Activated CD8-positive, alpha-beta memory T cell treated with anti-CD3 and anti-CD28 coated beads for 1 hour (primary cell): ENCODE results near the gene EPS15.
"Not testable (repeated sequence)": the region's sequence is repeated elsewhere in the genome, so short reads cannot be mapped to it uniquely, and the experiment has no call there.

Experiments
- DNase-seq, 2 donors: peaks; one replicate each; pipeline ENCODE4 v3.0.0-alpha.2; 2020; ENCODE audit warnings: low read depth in 1 of 2; ENCODE audit errors: extremely low read depth in 1 of 2

The EPS15 gene

GRCh38 chr1:51433972-51434510 lies 85.0 kb downstream of the EPS15 start:
- DNase-seq, result no peak

GRCh38 chr1:51433269-51433971 lies 85.6 kb downstream of the EPS15 start:
- no peak for DNase-seq

DNA sequence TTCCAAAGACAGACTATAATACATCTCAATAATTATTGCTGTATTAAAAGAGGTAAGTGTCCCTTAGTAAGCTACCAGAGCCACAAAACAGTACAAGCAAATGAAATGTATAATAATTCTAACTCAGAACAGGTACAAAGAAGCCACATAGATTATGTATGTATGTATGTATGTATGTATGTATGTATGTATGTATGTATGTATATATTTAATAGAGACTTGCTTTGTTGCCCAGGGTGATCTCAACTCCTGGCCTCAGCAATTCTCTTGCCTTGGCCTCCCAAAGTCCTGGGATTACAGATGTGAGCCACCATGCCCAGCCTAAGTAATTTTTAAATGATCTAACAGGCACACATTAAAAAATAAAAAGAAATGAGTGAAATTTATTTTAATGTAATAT lies 86.9 kb downstream of the EPS15 start:
- no peak for DNase-seq

DNA sequence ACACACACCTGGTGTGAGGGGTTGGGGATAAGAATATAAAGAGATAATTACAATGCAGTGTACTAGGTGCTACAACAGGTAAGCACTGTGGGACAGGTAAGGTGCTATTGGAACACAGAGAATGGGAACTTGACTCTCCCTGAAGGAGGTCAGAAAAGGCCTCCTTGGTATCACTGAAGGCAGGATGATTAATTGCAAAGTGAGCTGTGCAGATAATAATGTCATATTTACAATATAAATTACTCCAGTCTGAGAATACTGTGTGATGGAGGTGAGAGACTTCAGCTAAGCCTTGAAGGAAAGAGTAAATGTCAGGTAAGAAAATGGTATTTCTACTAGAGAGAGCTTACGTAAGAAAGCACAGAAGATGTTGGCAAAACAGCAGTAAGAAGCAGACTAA lies 91.6 kb downstream of the EPS15 start:
- DNase-seq, result no peak

GRCh38 chr1:51425955-51426354 lies 93.1 kb downstream of the EPS15 start:
- DNase-seq, result no peak

- DNase-seq, result no peak
These were observed 93.8 kb downstream of the EPS15 start for GRCh38 chr1:51425273-51425672.

GRCh38 chr1:51423073-51423821 lies 95.8 kb downstream of the EPS15 start:
- DNase-seq, result no peak

DNA sequence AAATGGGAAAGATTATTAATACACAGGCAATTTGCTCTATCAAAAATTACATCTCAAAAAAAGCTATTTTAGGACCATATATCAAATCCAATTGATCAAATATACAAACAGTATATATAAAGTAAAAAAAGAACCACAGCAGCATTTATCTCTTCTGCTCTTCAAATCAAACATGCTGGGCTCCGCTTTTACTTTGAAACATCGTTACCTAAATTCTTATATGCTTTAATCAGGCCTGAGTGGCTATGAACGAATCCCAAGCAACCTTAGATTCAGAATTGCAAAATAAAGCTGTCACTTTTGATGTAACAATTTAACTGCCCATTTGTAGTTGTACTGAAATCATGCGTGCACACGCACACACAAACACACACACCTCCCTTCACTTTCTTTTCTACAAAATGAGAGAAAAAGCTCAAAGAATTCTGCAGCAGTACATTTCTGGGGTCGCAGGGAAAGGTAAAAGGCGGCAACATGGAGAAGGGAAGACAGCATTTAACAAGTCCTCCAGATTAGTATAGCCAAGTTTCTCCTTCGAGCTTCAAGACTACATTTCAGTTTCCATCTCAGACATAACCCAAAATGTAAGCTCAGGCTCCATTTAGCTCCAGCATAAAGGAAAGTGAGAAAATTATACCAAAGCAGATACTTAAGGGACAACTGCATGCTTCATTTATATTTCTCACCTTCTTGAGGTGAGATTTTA lies 96.5 kb downstream of the EPS15 start:
- DNase-seq, result no peak

DNA sequence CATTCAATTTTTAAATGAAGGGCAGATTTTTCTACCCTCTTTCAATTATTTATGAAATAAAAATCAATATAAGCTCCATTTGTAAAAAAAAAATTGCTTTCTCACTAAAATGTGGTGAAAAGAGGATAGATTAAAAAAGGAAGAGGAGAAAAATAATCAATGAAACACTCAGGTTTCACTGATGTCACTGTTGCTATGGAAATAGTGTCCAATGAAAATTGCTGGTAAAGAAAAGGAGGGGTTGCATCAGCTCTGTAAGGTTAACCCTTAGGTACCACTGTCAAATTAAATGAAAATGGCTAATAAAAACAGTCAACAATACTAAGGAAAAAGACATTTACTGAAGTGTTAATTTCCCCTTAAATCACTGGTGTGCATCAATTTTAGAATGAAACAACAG lies 97.1 kb downstream of the EPS15 start:
- no peak for DNase-seq

DNA sequence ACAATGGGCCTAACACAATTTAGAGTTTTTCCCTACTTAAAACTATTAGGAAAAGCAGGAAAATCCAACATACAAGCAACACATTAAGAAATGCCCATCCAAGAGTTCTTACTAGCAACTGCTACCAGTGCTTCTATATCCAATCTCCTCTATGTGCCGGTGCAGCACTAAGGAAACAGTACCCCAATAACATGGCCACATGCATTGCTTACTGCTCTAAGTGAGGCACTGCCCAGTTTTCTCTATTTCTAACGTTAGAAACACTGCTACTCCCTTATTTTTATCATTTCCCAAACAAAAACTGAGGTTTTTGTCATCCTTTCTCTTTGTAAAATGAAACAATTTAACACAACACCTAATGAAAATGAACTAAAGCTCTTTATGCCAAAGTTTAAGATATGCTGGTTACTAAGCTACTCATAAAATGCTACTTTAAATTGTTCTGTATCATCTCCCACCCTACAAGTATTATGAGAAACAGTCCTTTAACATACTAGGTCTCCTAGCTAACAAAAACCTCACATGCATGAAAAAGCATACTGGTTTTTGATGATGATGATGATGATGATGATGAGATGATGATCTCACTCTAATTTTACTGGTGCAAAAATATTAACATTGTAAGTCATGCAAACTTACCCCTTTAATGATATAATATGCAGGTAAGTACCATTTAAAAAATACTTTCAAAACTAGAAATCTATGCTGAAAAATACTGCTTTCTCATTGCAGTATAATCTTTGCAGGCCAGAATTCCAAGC lies 98.0 kb downstream of the EPS15 start:
- no peak for DNase-seq

DNA sequence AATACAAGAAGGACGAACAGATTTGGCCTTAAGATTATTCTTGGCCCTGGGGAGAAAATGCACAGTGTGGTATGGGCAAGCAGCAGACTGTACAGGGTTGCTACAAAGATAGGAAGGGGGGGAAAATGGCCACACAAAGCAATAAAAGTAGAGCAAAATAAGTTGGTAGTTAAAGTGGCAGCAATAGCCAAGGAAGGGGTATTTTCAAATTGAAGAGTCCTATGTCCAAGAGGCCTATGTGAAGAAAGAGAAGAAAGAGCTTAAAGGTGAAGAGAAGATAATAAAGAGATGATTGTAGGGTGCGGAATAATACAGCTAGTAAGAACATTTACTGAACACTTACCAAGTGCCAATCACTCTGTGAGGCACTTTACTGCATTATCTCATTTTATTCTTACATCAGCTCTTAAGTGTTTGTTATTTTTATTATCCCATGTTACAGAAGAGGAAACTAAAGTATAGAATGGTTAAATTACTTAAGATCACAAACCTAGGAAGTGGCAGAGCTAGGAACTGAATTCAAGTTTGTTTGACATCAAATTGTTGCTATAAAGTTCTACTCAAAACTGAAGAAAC lies 100.6 kb downstream of the EPS15 start:
- no peak for DNase-seq

DNA sequence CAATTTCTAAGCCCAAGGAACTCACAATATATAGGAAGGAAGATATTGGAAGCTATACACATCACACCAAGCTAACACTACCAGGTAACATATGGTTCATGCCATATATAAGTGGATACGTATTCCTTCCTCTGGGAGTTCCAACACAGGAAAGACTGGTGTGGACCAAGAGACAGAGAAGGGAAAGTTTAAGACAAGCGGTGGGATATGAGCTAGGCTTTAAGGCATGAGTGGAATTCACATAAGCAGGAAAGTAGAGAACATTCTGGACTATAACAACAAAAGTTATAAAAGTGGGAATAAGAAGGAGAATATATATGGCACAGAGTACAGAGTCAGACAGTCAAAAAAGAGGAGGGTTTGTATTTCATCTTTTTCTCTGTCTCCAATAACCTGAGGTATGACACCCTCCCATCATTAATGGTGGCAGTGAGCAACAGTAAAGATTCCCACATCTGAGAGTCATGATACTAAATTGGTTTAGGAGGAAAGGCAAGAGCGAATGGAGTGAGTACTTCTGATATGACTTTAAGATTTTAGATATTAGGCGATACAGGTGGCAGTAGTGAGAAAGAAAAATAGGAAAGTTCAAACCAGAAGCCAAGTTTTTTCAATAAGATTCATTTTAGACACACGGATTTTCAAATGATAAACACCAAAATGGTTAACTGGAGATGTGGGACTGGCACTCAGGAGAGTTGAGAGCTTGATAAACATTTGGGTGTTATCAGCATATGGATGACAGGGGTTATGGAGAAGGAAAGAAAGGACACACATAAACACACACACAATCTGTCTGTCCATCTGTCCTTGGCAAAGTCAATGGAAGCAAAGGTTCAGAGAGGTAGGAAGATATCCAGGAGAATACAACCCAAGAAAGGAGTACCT lies 101.3 kb downstream of the EPS15 start:
- no peak for DNase-seq

DNA sequence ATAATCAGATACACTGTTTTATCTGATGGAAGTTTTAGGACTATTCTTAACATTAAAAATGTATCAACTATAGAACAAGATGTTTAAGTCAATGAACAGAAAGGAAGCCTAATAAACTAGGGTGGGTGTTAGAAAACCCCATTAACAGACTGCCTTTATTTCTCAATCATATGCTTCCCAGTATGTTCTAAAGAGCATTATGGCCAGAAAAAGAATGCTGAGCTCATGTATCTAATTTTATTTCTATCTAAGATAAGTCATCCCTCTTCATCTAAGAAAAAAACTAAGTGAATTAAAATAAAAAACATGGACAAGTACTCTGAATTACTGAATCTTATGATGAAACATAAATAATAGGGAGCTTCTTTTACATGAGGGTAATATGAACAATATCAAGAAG lies 102.2 kb downstream of the EPS15 start:
- DNase-seq, result no peak

DNA sequence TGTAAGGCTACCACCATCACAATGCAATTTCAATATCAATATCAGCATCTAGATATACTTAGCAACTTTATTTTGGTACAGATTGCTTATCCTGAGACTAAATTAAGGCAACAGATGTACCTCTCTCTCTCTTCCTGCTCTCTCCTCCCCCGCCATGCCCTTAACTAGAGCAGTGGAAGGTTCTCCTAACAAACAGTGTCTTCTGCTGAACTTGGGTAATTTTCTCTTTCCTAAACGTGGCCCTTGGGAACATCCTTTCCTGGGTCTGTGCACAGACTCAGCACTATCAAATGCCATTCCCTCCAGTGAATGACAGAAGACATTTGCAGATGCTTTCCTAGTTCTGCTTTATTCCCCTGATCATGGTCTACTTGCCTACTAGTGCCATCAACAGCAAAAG lies 103.1 kb downstream of the EPS15 start:
- DNase-seq, result no peak

GRCh38 chr1:51414811-51415210 lies 104.3 kb downstream of the EPS15 start:
- DNase-seq, result no peak

GRCh38 chr1:51411820-51412219 lies 107.2 kb downstream of the EPS15 start:
- DNase-seq, result not testable (repeated sequence)

GRCh38 chr1:51410568-51411460 lies 108.3 kb downstream of the EPS15 start:
- DNase-seq, result no peak

- not testable (repeated sequence) for DNase-seq
These were observed 109.1 kb downstream of the EPS15 start for GRCh38 chr1:51409755-51410541.
